Vagina (tissue), 2 donors: ENCODE results near the gene PSMB7. TPM values are rescaled to one million over a fixed set of nuclear protein-coding genes. Genes with fewer than 3 reads are reported as not detected.

Experiments used
- DNase-seq, 2 donors: peaks; one replicate each; pipeline ENCODE4 v3.0.0-alpha.2; 2017; ENCODE audit errors: extremely low spot score in 2 of 2
- H3K27ac ChIP-seq: fragments of 200-600 bp; sonication (generic); one replicate; pipeline ENCODE4 v1.5.1; 2019
- H3K27me3 ChIP-seq: fragments of 200-600 bp; sonication (generic); one replicate; pipeline ENCODE4 v1.5.1; 2019
- H3K36me3 ChIP-seq, 2 donors: fragments of 200-600 bp; sonication (generic); one replicate each; pipeline ENCODE4 v1.5.1; 2017 to 2019
- H3K4me1 ChIP-seq: fragments of 200-600 bp; sonication (generic); one replicate; pipeline ENCODE4 v1.5.1; 2019
- H3K4me3 ChIP-seq, 2 donors: fragments of 200-600 bp; sonication (generic); 1 replicate in 1 of 2; 2 replicates in 1 of 2; pipeline ENCODE4 v1.5.1; 2016 to 2019
- H3K9me3 ChIP-seq: fragments of 200-600 bp; sonication (generic); one replicate; pipeline ENCODE4 v1.5.1; 2019
- CTCF ChIP-seq, 3 experiments: fragments of 450-650 bp in 2 of 3; fragments of 200-600 bp in 1 of 3; sonication (generic) in 1 of 3; IDR thresholded peaks; one replicate each; pipeline ENCODE4 v1.5.1; 2017 to 2019; ENCODE audit warnings: antibody characterized with exemption in 3 of 3, mild to moderate bottlenecking in 2 of 3, moderate library complexity in 2 of 3
- POLR2A ChIP-seq, 2 donors: fragments of 450-650 bp; IDR thresholded peaks; one replicate each; pipeline ENCODE4 v1.6.1; 2017; ENCODE audit warnings: antibody characterized with exemption in 2 of 2, mild to moderate bottlenecking in 2 of 2, moderate library complexity in 2 of 2
- POLR2AphosphoS5 ChIP-seq, 2 donors: sonication (generic); formaldehyde crosslinking; IDR thresholded peaks; one replicate each; pipeline ENCODE4 v1.9.0; 2017; ENCODE audit warnings: antibody characterized with exemption in 2 of 2, mild to moderate bottlenecking in 2 of 2, low read depth in 1 of 2; ENCODE audit not compliant: insufficient read depth in 1 of 2
- intact Hi-C: fragments of 100-400 bp; cut with DNase I; formaldehyde crosslinking; loops from one replicate; pipeline ENCODE4 v1.15.1; 2023
- total RNA-seq: library from RNA; depleted of rRNA; stranded (reverse); fragments of >200 nt; gene quantifications from one replicate; pipeline ENCODE4 v1.2.3, GENCODE V29; 2016

PSMB7 gene
- total RNA-seq, 1 donor from 2014 or later = 121 TPM

- Histone ChIP-seq H3K27ac (no peak overlapping the region), H3K9me3 (no peaks in the 10 kb centered on the region), H3K27me3 (no peaks in the 10 kb centered on the region), H3K4me3 (no peak overlapping the region), H3K36me3 (peaks cover 0 to 59% of the 10 kb centered on the region in 2 donors), H3K4me1 (no peaks in the 10 kb centered on the region)
- no peak for DNase-seq
- intact Hi-C loops = no loop called here
- TF ChIP-seq POLR2A (IDR thresholded peaks at IDR 0.05) = no peak
- TF ChIP-seq POLR2AphosphoS5 (IDR thresholded peaks at IDR 0.05; ENCODE audit: insufficient read depth in 1 of 2, low read depth in 1 of 2) = no peak
- TF ChIP-seq CTCF (IDR thresholded peaks at IDR 0.05) = no peak
These were observed 62.6 kb downstream of the PSMB7 start for GRCh38 chr9:124352616-124353015.

- Histone ChIP-seq H3K4me3 (no peak overlapping the region), H3K27me3 (no peaks in the 10 kb centered on the region), H3K4me1 (no peaks in the 10 kb centered on the region), H3K9me3 (no peaks in the 10 kb centered on the region), H3K27ac (no peak overlapping the region), H3K36me3 (peaks cover 0 to 66% of the 10 kb centered on the region in 2 donors)
- intact Hi-C loops = no loop called here
- no peak for TF ChIP-seq CTCF (IDR thresholded peaks at IDR 0.05)
- no peak for TF ChIP-seq POLR2A (IDR thresholded peaks at IDR 0.05)
- no peak for TF ChIP-seq POLR2AphosphoS5 (IDR thresholded peaks at IDR 0.05; ENCODE audit: insufficient read depth in 1 of 2, low read depth in 1 of 2)
- DNase-seq = no peak
These were observed 63.4 kb downstream of the PSMB7 start for GRCh38 chr9:124351672-124352468.

- Histone ChIP-seq H3K4me3 (no peak overlapping the region), H3K27me3 (no peaks in the 10 kb centered on the region), H3K9me3 (no peaks in the 10 kb centered on the region), H3K27ac (no peak overlapping the region), H3K36me3 (peaks cover 0 to 71% of the 10 kb centered on the region in 2 donors), H3K4me1 (no peaks in the 10 kb centered on the region)
- DNase-seq = no peak
- intact Hi-C loops = no loop called here
- TF ChIP-seq POLR2AphosphoS5 (IDR thresholded peaks at IDR 0.05; ENCODE audit: insufficient read depth in 1 of 2, low read depth in 1 of 2) = no peak
- no peak for TF ChIP-seq POLR2A (IDR thresholded peaks at IDR 0.05)
- TF ChIP-seq CTCF (IDR thresholded peaks at IDR 0.05) = no peak
These were observed 64.6 kb downstream of the PSMB7 start for GRCh38 chr9:124350494-124351263.

- Histone ChIP-seq H3K4me1 (no peaks in the 10 kb centered on the region), H3K36me3 (peaks cover 0 to 79% of the 10 kb centered on the region in 2 donors), H3K9me3 (no peaks in the 10 kb centered on the region), H3K27me3 (no peaks in the 10 kb centered on the region), H3K27ac (no peak overlapping the region), H3K4me3 (no peak overlapping the region)
- no peak for DNase-seq
- intact Hi-C loops = no loop called here
- no peak for TF ChIP-seq CTCF (IDR thresholded peaks at IDR 0.05)
- no peak for TF ChIP-seq POLR2AphosphoS5 (IDR thresholded peaks at IDR 0.05; ENCODE audit: insufficient read depth in 1 of 2, low read depth in 1 of 2)
- TF ChIP-seq POLR2A (IDR thresholded peaks at IDR 0.05) = no peak
These were observed 65.4 kb downstream of the PSMB7 start for GRCh38 chr9:124349675-124350493.
